H9 (cell line): ENCODE data around the gene TBXAS1. TPM values are rescaled to one million over a fixed set of nuclear protein-coding genes. Genes with fewer than 3 reads are reported as not detected.

Source experiments
- DNase-seq: peaks from one replicate; pipeline ENCODE4 v3.0.0-alpha.2; 2017
- H2AFZ ChIP-seq: one replicate; pipeline ENCODE4 v1.6.1; 2013; ENCODE audit warnings: mild to moderate bottlenecking, low read length, control low read depth, moderate library complexity
- H2AK5ac ChIP-seq: 2 replicates; pipeline ENCODE4 v1.6.1; 2013; ENCODE audit warnings: low read length, control low read depth, mixed read lengths; ENCODE audit not compliant: insufficient read length
- H2BK120ac ChIP-seq: one replicate; pipeline ENCODE4 v1.6.1; 2013; ENCODE audit warnings: low read depth, mild to moderate bottlenecking, low read length, control low read depth, inconsistent platforms; ENCODE audit not compliant: poor library complexity, severe bottlenecking
- H2BK12ac ChIP-seq: 2 replicates; pipeline ENCODE4 v1.6.1; 2013; ENCODE audit warnings: low read length, control low read depth, mixed read lengths, low read depth; ENCODE audit not compliant: insufficient read length
- H2BK15ac ChIP-seq: 2 replicates; pipeline ENCODE4 v1.6.1; 2013; ENCODE audit warnings: low read depth, low read length, control low read depth
- H2BK20ac ChIP-seq: one replicate; pipeline ENCODE4 v1.6.1; 2013; ENCODE audit warnings: low read depth, mild to moderate bottlenecking, low read length, control low read depth, inconsistent platforms; ENCODE audit not compliant: poor library complexity, severe bottlenecking
- H2BK5ac ChIP-seq: 2 replicates; pipeline ENCODE4 v1.6.1; 2013; ENCODE audit warnings: low read length, control low read depth, mixed read lengths; ENCODE audit not compliant: insufficient read length
- H3K14ac ChIP-seq: 2 replicates; pipeline ENCODE4 v1.6.1; 2013; ENCODE audit warnings: low read length, control low read depth; ENCODE audit not compliant: insufficient read depth
- H3K18ac ChIP-seq: 2 replicates; pipeline ENCODE4 v1.6.1; 2013; ENCODE audit warnings: low read depth, mild to moderate bottlenecking, mixed read lengths, low read length, control low read depth; ENCODE audit not compliant: insufficient read length
- H3K23ac ChIP-seq: 2 replicates; pipeline ENCODE4 v1.6.1; 2013; ENCODE audit warnings: low read length, control low read depth, mixed read lengths, low read depth; ENCODE audit not compliant: insufficient read length
- H3K23me2 ChIP-seq: 2 replicates; pipeline ENCODE4 v1.6.1; 2013; ENCODE audit warnings: low read depth, mild to moderate bottlenecking, mixed read lengths, low read length, control low read depth; ENCODE audit not compliant: insufficient read length, poor library complexity, severe bottlenecking
- H3K27ac ChIP-seq: 2 replicates; pipeline ENCODE4 v1.5.1; 2013; ENCODE audit warnings: low read length, control low read depth, mixed read lengths, low read depth; ENCODE audit not compliant: insufficient read length
- H3K27me3 ChIP-seq: 2 replicates; pipeline ENCODE4 v1.6.1; 2013; ENCODE audit warnings: low read length, control low read depth, inconsistent platforms; ENCODE audit not compliant: insufficient read depth
- H3K4ac ChIP-seq: 2 replicates; pipeline ENCODE4 v1.6.1; 2013; ENCODE audit warnings: low read depth, mild to moderate bottlenecking, control low read depth, inconsistent platforms, low read length, moderate library complexity
- H3K4me1 ChIP-seq: 2 replicates; pipeline ENCODE4 v1.6.1; 2013; ENCODE audit warnings: low read length, control low read depth, inconsistent platforms; ENCODE audit not compliant: insufficient read depth
- H3K4me2 ChIP-seq: 2 replicates; pipeline ENCODE4 v1.6.1; 2013; ENCODE audit warnings: low read length, control low read depth, mixed read lengths; ENCODE audit not compliant: insufficient read length, insufficient read depth
- H3K56ac ChIP-seq: 2 replicates; pipeline ENCODE4 v1.6.1; 2013; ENCODE audit warnings: low read depth, mild to moderate bottlenecking, mixed read lengths, low read length, control low read depth; ENCODE audit not compliant: insufficient read length
- H3K79me1 ChIP-seq: 2 replicates; pipeline ENCODE4 v1.6.1; 2013; ENCODE audit warnings: low read depth, mild to moderate bottlenecking, moderate library complexity, low read length, control low read depth, inconsistent platforms; ENCODE audit not compliant: insufficient read depth, poor library complexity, severe bottlenecking
- H3K79me2 ChIP-seq: 2 replicates; pipeline ENCODE4 v1.6.1; 2013; ENCODE audit warnings: low read length, control low read depth, inconsistent platforms; ENCODE audit not compliant: insufficient read depth
- H3K9ac ChIP-seq: 2 replicates; pipeline ENCODE4 v1.6.1; 2013; ENCODE audit warnings: low read length, control low read depth, mixed read lengths; ENCODE audit not compliant: insufficient read length; ENCODE audit errors: extremely low read depth
- H3K9me3 ChIP-seq: one replicate; pipeline ENCODE4 v1.6.1; 2013; ENCODE audit warnings: low read depth, low read length, inconsistent platforms; ENCODE audit not compliant: control insufficient read depth
- H3T11ph ChIP-seq: one replicate; pipeline ENCODE4 v1.6.1; 2013; ENCODE audit warnings: mild to moderate bottlenecking, low read length, control low read depth, inconsistent platforms
- H4K20me1 ChIP-seq: one replicate; pipeline ENCODE4 v1.6.1; 2013; ENCODE audit not compliant: control insufficient read depth, insufficient read length, insufficient read depth
- H4K5ac ChIP-seq: 2 replicates; pipeline ENCODE4 v1.6.1; 2013; ENCODE audit warnings: low read depth, mild to moderate bottlenecking, mixed read lengths, low read length, control low read depth; ENCODE audit not compliant: insufficient read length
- H4K8ac ChIP-seq: replicated peaks from 2 replicates; pipeline ENCODE4 v1.6.1; 2013; ENCODE audit warnings: low read length, control low read depth, mixed read lengths, low read depth; ENCODE audit not compliant: insufficient read length
- H4K91ac ChIP-seq: 2 replicates; pipeline ENCODE4 v1.6.1; 2013; ENCODE audit warnings: low read depth, mild to moderate bottlenecking, moderate library complexity, mixed read lengths, low read length, control low read depth; ENCODE audit not compliant: insufficient read length
- H3K27ac Mint-ChIP-seq, 3 experiments: 2 replicates in 2 of 3; 3 replicates in 1 of 3; pipeline ENCODE4 v1.8.0; 2020 to 2021; ENCODE audit warnings: mixed read lengths in 3 of 3, mild to moderate bottlenecking in 1 of 3, moderate library complexity in 1 of 3
- H3K27me3 Mint-ChIP-seq: 2 replicates; pipeline ENCODE4 v1.8.0; 2021; ENCODE audit warnings: low read depth, mild to moderate bottlenecking, moderate library complexity, mixed read lengths
- H3K36me3 Mint-ChIP-seq, 3 experiments: 2 replicates in 2 of 3; 3 replicates in 1 of 3; pipeline ENCODE4 v1.8.0; 2020 to 2021; ENCODE audit warnings: low read depth in 3 of 3, mixed read lengths in 3 of 3; ENCODE audit not compliant: insufficient read depth in 1 of 3
- H3K4me1 Mint-ChIP-seq, 2 experiments: 2 replicates each; pipeline ENCODE4 v1.8.0; 2020; ENCODE audit warnings: mixed read lengths in 2 of 2
- H3K4me3 Mint-ChIP-seq, 2 experiments: 2 replicates in 1 of 2; 3 replicates in 1 of 2; pipeline ENCODE4 v1.8.0; 2020 to 2021; ENCODE audit warnings: mild to moderate bottlenecking in 2 of 2, mixed read lengths in 2 of 2, moderate library complexity in 1 of 2
- H3K9me3 Mint-ChIP-seq, 2 experiments: 2 replicates in 1 of 2; 3 replicates in 1 of 2; pipeline ENCODE4 v1.8.0; 2020; ENCODE audit warnings: mild to moderate bottlenecking in 2 of 2, mixed read lengths in 2 of 2, moderate library complexity in 1 of 2
- CTCF ChIP-seq: fragments of 200-600 bp; sonication (generic); conservative IDR thresholded peaks from 3 replicates; pipeline ENCODE4 v1.8.0; 2021; ENCODE audit warnings: antibody characterized with exemption, mild to moderate bottlenecking
- WGBS: extraction: QIAGEN DNeasy Blood & Tissue Kit; methylation state at CpG from one replicate; pipeline ENCODE4 v1.1.7; 2013; ENCODE audit warnings: missing lambda C conversion rate, low lambda C conversion rate, mixed read lengths; ENCODE audit not compliant: insufficient read length; ENCODE audit errors: extremely low coverage; 5-methylcytosine and 5-hydroxymethylcytosine counted together
- total RNA-seq: library from RNA; stranded (reverse); gene quantifications from 2 replicates; pipeline ENCODE4 v1.2.1, GENCODE V29; 2021

The TBXAS1 gene
- total RNA-seq, 1 experiment from 2014 or later, result 0.39 TPM

- H3K9me3 Mint-ChIP-seq, result no peaks in the 10 kb centered on the region
- H3K36me3 Mint-ChIP-seq, result peaks cover 0 to 4% (median 0%) of the 10 kb centered on the region in 3 experiments; a peak in 1 of 7 replicates
- H3K23ac ChIP-seq, result no peak overlapping the region
Observed at GRCh38 chr7:140024585-140024984, 195.5 kb downstream of the TBXAS1 start.

More at GRCh38 chr7:140024585-140024984, 195.5 kb downstream of the TBXAS1 start:
- Mint-ChIP-seq H3K4me1 (no peaks in the 10 kb centered on the region), H3K27ac (peak overlapping the region in 1 of 3 experiments; percentile 27; a peak in 2 of 7 replicates), H3K4me3 (no peak overlapping the region), H3K27me3 (no peaks in the 10 kb centered on the region)
- no peak overlapping the region for H3T11ph ChIP-seq
- H3K4ac ChIP-seq, result no peak overlapping the region
- no peak overlapping the region for H4K91ac ChIP-seq
- WGBS, result no CpG with 5 or more reads among the region's 18 CpGs
- H3K79me1 ChIP-seq, result no peaks in the 10 kb centered on the region
- no peak overlapping the region for H4K5ac ChIP-seq
- no peak overlapping the region for H2BK20ac ChIP-seq
- no peak overlapping the region for H2BK12ac ChIP-seq
- H2BK5ac ChIP-seq, result no peak overlapping the region
- no peak overlapping the region for H3K18ac ChIP-seq
- H4K20me1 ChIP-seq, result no peaks in the 10 kb centered on the region
- no peak overlapping the region for H2AK5ac ChIP-seq
- no peak overlapping the region for H2BK15ac ChIP-seq
- H3K27me3 ChIP-seq, result no peaks in the 10 kb centered on the region
- no peak overlapping the region for H2BK120ac ChIP-seq
- no peak overlapping the region for H3K9ac ChIP-seq
- H4K8ac ChIP-seq, result no peak overlapping the region
- no peaks in the 10 kb centered on the region for H3K23me2 ChIP-seq
- no peaks in the 10 kb centered on the region for H3K4me1 ChIP-seq
- no peak overlapping the region for H3K4me2 ChIP-seq
- H3K14ac ChIP-seq, result no peak overlapping the region
- H2AFZ ChIP-seq, result no peak overlapping the region
- H3K79me2 ChIP-seq, result no peaks in the 10 kb centered on the region
- no peak for TF ChIP-seq CTCF
- no peak overlapping the region for H3K56ac ChIP-seq
- no peaks in the 10 kb centered on the region for H3K9me3 ChIP-seq
- no peak for DNase-seq
- H3K27ac ChIP-seq, result no peak overlapping the region
